Fibroblast of mammary gland (primary cell): ENCODE results near the gene ANO3.

ENCODE experiments used
- DNase-seq: peaks from one replicate; pipeline ENCODE4 v3.0.0-alpha.2; 2010; ENCODE audit warnings: low read depth
- H3K4me3 ChIP-seq: 2 replicates; pipeline ENCODE4 v1.5.1; 2011; ENCODE audit warnings: low read depth, mild to moderate bottlenecking, low read length, moderate library complexity; ENCODE audit not compliant: control insufficient read depth
- CTCF ChIP-seq: conservative IDR thresholded peaks from 2 replicates; pipeline ENCODE4 v1.5.1; 2011; ENCODE audit warnings: low read depth, low read length, inconsistent platforms; ENCODE audit not compliant: control insufficient read depth, insufficient read depth

ANO3 gene

GRCh38 chr11:26477396-26477795 lies 145.5 kb downstream of the ANO3 start:
- DNase-seq: no peak
- H3K4me3 ChIP-seq: no peak overlapping the region
- TF ChIP-seq CTCF: no peak

- H3K4me3 ChIP-seq: no peak overlapping the region
- no peak for TF ChIP-seq CTCF
- DNase-seq: peak; percentile 5
Measured at GRCh38 chr11:26478710-26479109, 146.8 kb downstream of the ANO3 start.

- TF ChIP-seq CTCF: no peak
- no peak overlapping the region for H3K4me3 ChIP-seq
- peak; percentile 11 for DNase-seq
Measured at GRCh38 chr11:26480041-26480440, 148.1 kb downstream of the ANO3 start.

GRCh38 chr11:26483108-26483507 lies 151.2 kb downstream of the ANO3 start:
- H3K4me3 ChIP-seq: no peak overlapping the region
- peak; percentile 81 for DNase-seq
- TF ChIP-seq CTCF: no peak

GRCh38 chr11:26490546-26490945 lies 158.6 kb downstream of the ANO3 start:
- no peak for TF ChIP-seq CTCF
- no peak overlapping the region for H3K4me3 ChIP-seq
- DNase-seq: peak; percentile 8

GRCh38 chr11:26493616-26494015 lies 161.7 kb downstream of the ANO3 start:
- no peak overlapping the region for H3K4me3 ChIP-seq
- no peak for TF ChIP-seq CTCF
- DNase-seq: no peak

- no peak for DNase-seq
- no peak overlapping the region for H3K4me3 ChIP-seq
- TF ChIP-seq CTCF: no peak
Measured at GRCh38 chr11:26507229-26507628, 175.3 kb downstream of the ANO3 start.
